ENCODE data around the gene GNPDA1.

DNA sequence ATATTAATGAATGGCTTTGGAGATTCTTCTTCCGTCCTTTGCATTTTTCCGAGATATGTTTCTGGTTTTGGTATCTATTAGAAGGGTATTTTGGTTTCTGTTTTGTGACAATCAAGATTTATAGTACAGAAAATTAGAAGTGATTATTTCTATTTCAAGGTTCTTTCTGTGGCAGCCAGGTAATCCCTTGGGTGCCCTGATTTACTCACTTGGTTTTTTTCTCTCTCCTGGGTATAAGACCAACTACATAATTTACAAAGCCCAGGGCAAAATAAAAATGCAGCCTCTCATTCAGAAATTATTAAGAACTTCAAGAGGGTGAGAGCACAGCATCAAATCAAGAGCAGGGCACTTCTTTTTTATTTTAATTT, 45.9 kb downstream of the GNPDA1 start:
- TF ChIP-seq POLR2A (IDR thresholded peaks at IDR 0.05; ENCODE audit: low read length) = no peak
- no peak for TF ChIP-seq GATA1 (IDR thresholded peaks at IDR 0.05; ENCODE audit: low read depth, low read length)

Measured in erythroblast (primary cell).